Measurements from ENCODE around the gene RNF212B. TPM values are rescaled to one million over a fixed set of nuclear protein-coding genes. Genes with fewer than 3 reads are reported as not detected.

RNF212B gene
- total and polyA plus RNA-seq, 12 donors, result not detected

DNA sequence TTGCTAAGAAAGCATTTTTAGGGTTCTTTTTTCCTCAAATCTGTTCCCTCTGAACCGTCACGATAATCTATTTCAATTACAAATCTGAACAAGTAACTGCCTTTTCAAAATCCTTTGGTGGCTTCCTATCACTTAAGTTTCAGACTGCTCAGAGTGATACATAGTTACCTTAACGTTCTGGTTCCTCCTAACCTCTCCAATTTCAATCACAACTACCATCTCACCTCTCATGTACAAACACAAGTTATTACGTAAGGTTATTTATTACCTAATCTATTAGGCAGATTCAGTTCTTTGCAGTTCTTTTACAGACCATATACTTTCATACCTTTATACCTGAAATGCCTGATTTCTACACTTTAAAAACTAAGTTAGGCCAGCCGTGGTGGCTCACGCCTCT is 12.1 kb downstream of the RNF212B start:
- Histone ChIP-seq H3K36me3 (replicated peaks in 1 of 2) (no peaks in the 10 kb centered on the region), H3K4me3 (no peak overlapping the region), H3K27ac (no peak overlapping the region), H3K4me1 (replicated peaks in 1 of 2) (no peaks in the 10 kb centered on the region), H3K9me3 (replicated peaks in 1 of 3) (no peaks in the 10 kb centered on the region), H3K27me3 (no peaks in the 10 kb centered on the region)
- WGBS, 4 donors, result 78 to 87% (median 79%) methylated on average over 6 of the region's 6 CpGs
- DNase-seq, result no peak
- no peak for TF ChIP-seq POLR2A (IDR thresholded peaks at IDR 0.05)
- TF ChIP-seq, protein P1, sequence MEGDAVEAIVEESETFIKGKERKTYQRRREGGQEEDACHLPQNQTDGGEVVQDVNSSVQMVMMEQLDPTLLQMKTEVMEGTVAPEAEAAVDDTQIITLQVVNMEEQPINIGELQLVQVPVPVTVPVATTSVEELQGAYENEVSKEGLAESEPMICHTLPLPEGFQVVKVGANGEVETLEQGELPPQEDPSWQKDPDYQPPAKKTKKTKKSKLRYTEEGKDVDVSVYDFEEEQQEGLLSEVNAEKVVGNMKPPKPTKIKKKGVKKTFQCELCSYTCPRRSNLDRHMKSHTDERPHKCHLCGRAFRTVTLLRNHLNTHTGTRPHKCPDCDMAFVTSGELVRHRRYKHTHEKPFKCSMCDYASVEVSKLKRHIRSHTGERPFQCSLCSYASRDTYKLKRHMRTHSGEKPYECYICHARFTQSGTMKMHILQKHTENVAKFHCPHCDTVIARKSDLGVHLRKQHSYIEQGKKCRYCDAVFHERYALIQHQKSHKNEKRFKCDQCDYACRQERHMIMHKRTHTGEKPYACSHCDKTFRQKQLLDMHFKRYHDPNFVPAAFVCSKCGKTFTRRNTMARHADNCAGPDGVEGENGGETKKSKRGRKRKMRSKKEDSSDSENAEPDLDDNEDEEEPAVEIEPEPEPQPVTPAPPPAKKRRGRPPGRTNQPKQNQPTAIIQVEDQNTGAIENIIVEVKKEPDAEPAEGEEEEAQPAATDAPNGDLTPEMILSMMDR (IDR thresholded peaks at IDR 0.05), result no peak
- intact Hi-C loops (cut with DNase I), result no loop called here

DNA sequence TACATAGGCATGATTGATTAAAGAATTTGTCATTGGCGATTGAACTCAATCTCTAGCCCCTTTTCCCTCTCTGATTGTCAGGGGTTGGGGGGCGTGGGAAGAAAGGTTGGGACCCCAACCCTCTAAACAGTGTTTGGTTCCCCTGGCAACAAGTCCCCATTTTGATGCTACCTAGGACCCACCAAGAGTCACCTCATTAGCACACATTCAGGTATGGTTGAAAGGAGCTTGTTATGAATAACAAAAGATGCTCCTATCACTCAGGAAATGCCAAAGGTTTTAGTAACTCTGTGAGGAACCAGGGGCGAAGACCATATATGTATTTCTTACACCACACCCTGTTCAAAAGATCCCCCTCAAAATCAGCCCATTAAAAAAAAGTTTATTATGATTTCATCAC is 14.3 kb downstream of the RNF212B start:
- H3K9me3 ChIP-seq (replicated peaks in 1 of 3), result no peaks in the 10 kb centered on the region
- 32 to 48% (median 42%) methylated on average over 3 of the region's 3 CpGs for WGBS, 4 donors
- intact Hi-C loops (cut with DNase I), result no loop called here

DNA sequence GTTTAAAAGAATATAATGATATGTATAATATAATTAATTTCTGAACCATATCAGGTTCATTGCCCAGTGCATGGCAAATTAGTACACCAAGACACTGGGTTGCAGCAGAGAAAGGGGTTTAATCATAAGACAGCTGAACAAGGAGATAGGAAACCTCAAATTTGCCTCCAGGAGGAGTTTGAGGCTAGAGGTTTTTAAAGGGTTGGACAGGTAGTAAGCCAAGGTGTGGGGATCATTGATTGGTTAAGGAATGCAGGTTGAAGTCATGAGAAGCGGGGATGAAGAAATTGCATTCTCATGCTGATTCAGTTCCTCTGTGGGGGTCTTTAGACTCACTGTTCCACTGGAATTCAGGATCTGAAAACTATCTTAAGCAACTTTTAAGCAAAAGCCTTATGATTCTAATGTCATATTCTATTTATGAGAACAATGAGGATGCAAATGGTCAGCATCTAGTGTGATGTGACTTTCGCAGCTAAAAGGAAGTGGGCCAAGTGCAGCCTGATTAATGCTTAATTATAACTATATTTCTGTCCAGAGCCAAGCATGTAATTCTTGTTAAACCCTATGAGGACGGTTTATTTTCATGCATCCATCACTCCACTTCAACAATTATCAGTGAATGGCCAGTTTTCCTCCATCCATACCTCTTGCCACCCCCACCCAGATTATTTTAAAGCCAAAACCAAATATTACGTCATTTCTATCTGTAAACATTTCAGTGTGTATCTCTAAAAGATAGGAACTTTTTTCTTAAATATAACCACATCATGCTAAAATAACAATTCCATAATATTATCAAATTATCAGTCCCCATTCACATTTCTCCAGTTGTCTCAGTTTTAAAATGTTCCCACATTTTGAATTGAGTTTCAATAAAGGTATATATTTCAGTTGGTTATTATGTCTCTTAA is 14.9 kb downstream of the RNF212B start:
- no peaks in the 10 kb centered on the region for H3K9me3 ChIP-seq (replicated peaks in 1 of 3)
- TF ChIP-seq, protein P1 (IDR thresholded peaks at IDR 0.05), result no peak
- TF ChIP-seq POLR2A (IDR thresholded peaks at IDR 0.05), result no peak
- H3K36me3 ChIP-seq (replicated peaks in 1 of 2), result no peaks in the 10 kb centered on the region
- no peaks in the 10 kb centered on the region for H3K27me3 ChIP-seq
- no peaks in the 10 kb centered on the region for H3K4me1 ChIP-seq (replicated peaks in 1 of 2)
- H3K27ac ChIP-seq, result no peak overlapping the region
- WGBS, 4 donors, result 64 to 70% (median 66%) methylated on average over 4 of the region's 4 CpGs
- intact Hi-C loops (cut with DNase I), result no loop called here
- H3K4me3 ChIP-seq, result no peak overlapping the region
- DNase-seq, result no peak

More for the DNA sequence above, 14.3 kb downstream of the RNF212B start:
- no peak overlapping the region for H3K27ac ChIP-seq
- no peak for TF ChIP-seq POLR2A (IDR thresholded peaks at IDR 0.05)
- TF ChIP-seq, protein P1 (IDR thresholded peaks at IDR 0.05), result no peak
- no peaks in the 10 kb centered on the region for H3K27me3 ChIP-seq
- no peaks in the 10 kb centered on the region for H3K4me1 ChIP-seq (replicated peaks in 1 of 2)
- DNase-seq, result no peak
- no peaks in the 10 kb centered on the region for H3K36me3 ChIP-seq (replicated peaks in 1 of 2)
- no peak overlapping the region for H3K4me3 ChIP-seq

DNA sequence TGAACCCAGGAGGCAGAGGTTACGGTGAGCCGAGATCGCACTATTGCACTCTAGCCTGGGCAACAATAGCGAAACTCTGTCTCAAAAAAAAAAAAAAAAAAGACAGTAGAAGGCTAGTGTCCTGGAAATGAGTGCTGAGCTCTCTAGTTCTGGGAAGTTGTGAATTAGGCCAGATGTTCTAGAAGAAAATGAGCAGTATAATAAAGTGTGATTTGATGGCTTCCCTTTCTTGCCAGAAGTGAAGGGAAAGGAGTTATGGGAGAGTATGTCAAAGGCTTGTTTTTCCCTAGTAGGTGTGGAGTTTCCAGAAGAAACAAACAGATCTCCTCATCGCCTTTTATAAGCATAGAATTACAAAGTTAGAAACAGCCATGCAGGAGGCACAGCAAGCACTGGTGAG is 20.5 kb downstream of the RNF212B start:
- intact Hi-C loops (cut with DNase I), result no loop called here
- Histone ChIP-seq H3K9me3 (replicated peaks in 1 of 3) (no peaks in the 10 kb centered on the region), H3K4me1 (replicated peaks in 1 of 2) (no peaks in the 10 kb centered on the region), H3K27me3 (peaks cover 10% of the 10 kb centered on the region), H3K36me3 (replicated peaks in 1 of 2) (no peaks in the 10 kb centered on the region), H3K27ac (no peak overlapping the region), H3K4me3 (no peak overlapping the region)
- TF ChIP-seq, protein P1 (IDR thresholded peaks at IDR 0.05), result no peak
- TF ChIP-seq POLR2A (IDR thresholded peaks at IDR 0.05), result no peak
- WGBS, 4 donors, result 81 to 98% (median 89%) methylated on average over 5 of the region's 5 CpGs
- DNase-seq, result no peak

All from adrenal gland (tissue), 12 donors.